Measurements from ENCODE around the gene MED25.

The MED25 gene

GRCh38 chr19:49863254-49863934 is 45.3 kb downstream of the MED25 start:
- ChIA-PET CTCF (interaction anchor here (1.2 to 1.4 kb wide), 2 partner anchors 54 to 273 kb away, joined by 3 to 4 read pairs; no protein-coding TSS in a partner anchor), POLR2A (interaction anchor here (0.6 to 1.4 kb wide), 4 partner anchors 13 to 904 kb away, joined by 3 to 5 read pairs (median 4); no protein-coding TSS in a partner anchor)
- H3K4me3 ChIP-seq (ENCODE audit: low read depth, low read length): no peak overlapping the region
- TF ChIP-seq, protein P1, sequence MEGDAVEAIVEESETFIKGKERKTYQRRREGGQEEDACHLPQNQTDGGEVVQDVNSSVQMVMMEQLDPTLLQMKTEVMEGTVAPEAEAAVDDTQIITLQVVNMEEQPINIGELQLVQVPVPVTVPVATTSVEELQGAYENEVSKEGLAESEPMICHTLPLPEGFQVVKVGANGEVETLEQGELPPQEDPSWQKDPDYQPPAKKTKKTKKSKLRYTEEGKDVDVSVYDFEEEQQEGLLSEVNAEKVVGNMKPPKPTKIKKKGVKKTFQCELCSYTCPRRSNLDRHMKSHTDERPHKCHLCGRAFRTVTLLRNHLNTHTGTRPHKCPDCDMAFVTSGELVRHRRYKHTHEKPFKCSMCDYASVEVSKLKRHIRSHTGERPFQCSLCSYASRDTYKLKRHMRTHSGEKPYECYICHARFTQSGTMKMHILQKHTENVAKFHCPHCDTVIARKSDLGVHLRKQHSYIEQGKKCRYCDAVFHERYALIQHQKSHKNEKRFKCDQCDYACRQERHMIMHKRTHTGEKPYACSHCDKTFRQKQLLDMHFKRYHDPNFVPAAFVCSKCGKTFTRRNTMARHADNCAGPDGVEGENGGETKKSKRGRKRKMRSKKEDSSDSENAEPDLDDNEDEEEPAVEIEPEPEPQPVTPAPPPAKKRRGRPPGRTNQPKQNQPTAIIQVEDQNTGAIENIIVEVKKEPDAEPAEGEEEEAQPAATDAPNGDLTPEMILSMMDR (IDR thresholded peaks at IDR 0.05; ENCODE audit: insufficient read depth, low read length, missing control alignments): no peak
- DNase-seq (ENCODE audit: low read depth, low spot score): no peak

GRCh38 chr19:49863935-49864320 is 45.8 kb downstream of the MED25 start:
- CTCF ChIA-PET: interaction anchor here (1.2 kb wide), 2 partner anchors 10 to 54 kb away, joined by 3 to 4 read pairs; no protein-coding TSS in a partner anchor
- POLR2A ChIA-PET: interaction anchor here (1.0 to 1.4 kb wide), 2 partner anchors 14 to 16 kb away, joined by 3 to 4 read pairs; no protein-coding TSS in a partner anchor
- TF ChIP-seq, protein P1 (IDR thresholded peaks at IDR 0.05; ENCODE audit: insufficient read depth, low read length, missing control alignments): no peak

GRCh38 chr19:49864890-49865289 is 46.8 kb downstream of the MED25 start:
- CTCF ChIA-PET: interaction anchor here (0.8 to 1.2 kb wide), 2 partner anchors 10 to 11 kb away, joined by 3 to 4 read pairs; no protein-coding TSS in a partner anchor
- H3K4me3 ChIP-seq (ENCODE audit: low read depth, low read length): no peak overlapping the region; the same call in 1 of the 2 replicates
- DNase-seq (ENCODE audit: low read depth, low spot score): no peak
- TF ChIP-seq, protein P1 (IDR thresholded peaks at IDR 0.05; ENCODE audit: insufficient read depth, low read length, missing control alignments): no peak
- POLR2A ChIA-PET: interaction anchor here (0.6 to 2.4 kb wide), 3 partner anchors 14 to 97 kb away, joined by 4 to 10 read pairs (median 6); partner anchors contain the start of gene PTOV1

More at GRCh38 chr19:49863935-49864320, 45.8 kb downstream of the MED25 start:
- H3K4me3 ChIP-seq (ENCODE audit: low read depth, low read length): no peak overlapping the region
- no peak for DNase-seq (ENCODE audit: low read depth, low spot score)

DNA sequence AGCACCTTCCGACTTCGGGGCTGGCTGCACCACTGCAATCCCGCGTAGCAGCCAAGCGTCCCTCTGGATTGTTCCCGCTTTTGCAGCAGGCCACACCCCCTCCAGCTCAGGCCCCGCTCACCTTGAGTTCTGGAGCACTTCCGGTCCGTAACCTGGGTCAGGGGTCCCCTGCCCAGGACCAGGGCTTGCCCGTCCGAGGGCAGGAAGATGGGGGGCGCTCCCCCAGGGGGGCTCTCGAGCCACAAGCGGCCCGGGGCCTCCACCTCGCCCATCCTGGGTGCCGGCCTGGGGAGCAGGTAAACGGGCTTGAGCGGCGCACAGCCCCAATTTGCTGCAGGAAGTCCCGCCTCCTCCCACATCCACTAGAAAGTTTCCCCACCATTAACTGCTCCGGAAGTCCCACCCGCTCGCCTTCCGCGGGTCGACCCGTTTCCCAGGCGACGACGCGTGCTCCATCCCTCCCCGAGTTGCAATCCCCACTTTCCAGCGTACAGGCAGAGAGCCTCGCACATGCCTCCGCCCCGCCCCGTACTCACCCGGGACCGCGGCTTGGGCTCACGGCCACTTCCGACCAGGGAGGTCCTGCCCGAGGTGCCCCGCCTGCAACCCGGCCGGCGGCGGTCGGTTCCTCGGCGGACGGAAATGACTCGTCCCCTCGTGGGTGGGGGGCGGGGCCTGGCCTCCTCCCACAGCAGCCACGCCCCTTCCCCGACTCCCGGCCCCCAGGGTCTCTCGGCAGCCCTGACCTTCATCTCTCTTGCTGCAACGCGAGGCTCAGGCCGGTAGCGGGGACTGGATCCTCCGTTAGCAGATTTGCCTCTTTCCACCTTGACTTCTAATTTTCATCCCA is 49.1 kb downstream of the MED25 start, which contains the start of gene PNKP:
Gene PNKP, minus strand, starts transcription at position 644 of the 850 bp plus-strand sequence. Its CDS starts 372 bp downstream, at position 272.
- CTCF ChIA-PET: interaction anchor here (0.6 to 0.7 kb wide), 2 partner anchors 149 kb away, joined by 3 read pairs; no protein-coding TSS in a partner anchor
- peak; percentile 42 for DNase-seq (ENCODE audit: low read depth, low spot score)
- POLR2A ChIA-PET: interaction anchor here (0.8 to 2.4 kb wide), 5 partner anchors 9 to 191 kb away, joined by 3 to 10 read pairs (median 3); partner anchors contain the start of gene PTOV1
- H3K4me3 ChIP-seq (ENCODE audit: low read depth, low read length): peak within 1 kb of the TSS; percentile 87
- TF ChIP-seq, protein P1 (IDR thresholded peaks at IDR 0.05; ENCODE audit: insufficient read depth, low read length, missing control alignments): no peak

DNA sequence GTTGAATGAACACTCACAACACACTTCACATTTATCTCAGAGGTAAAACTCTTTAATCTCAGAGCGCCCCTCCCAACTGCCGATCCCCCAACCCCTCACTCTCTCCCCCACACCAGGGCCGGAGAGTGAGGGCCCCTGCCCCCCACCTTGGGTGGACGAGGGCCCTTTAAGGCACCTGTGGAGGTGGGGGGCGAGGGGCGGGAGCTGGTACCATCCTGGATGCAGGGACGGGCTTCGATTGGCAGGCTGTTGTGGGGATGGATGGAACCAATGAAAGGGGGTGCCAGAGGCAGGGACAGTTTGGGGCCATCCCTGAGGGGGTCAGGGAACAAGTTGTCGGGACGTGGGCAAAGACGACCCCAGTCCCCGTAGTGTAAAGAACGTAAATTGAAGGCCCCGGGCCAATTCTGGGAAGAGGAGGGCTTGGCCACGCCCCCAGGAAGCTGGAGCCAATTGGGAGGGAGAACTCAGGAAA is 51.0 kb downstream of the MED25 start:
- CTCF ChIA-PET: interaction anchor here (0.8 to 1.5 kb wide), 2 partner anchors 16 to 188 kb away, joined by 3 read pairs; no protein-coding TSS in a partner anchor
- TF ChIP-seq, protein P1 (IDR thresholded peaks at IDR 0.05; ENCODE audit: insufficient read depth, low read length, missing control alignments): no peak
- no peak for DNase-seq (ENCODE audit: low read depth, low spot score)
- H3K4me3 ChIP-seq (ENCODE audit: low read depth, low read length): peak overlapping the region; percentile 56
- POLR2A ChIA-PET: interaction anchor here (0.9 to 2.8 kb wide), 4 partner anchors 8 to 19 kb away, joined by 3 to 13 read pairs (median 6); partner anchors contain the start of gene AKT1S1
